GM12864 (cell line): ENCODE data around the gene PHF21A.

Experiments
- DNase-seq: peaks from one replicate; pipeline ENCODE4 v3.0.0-alpha.2; 2011; ENCODE audit warnings: low read depth
- H3K4me3 ChIP-seq: 2 replicates; pipeline ENCODE4 v1.5.1; 2011; ENCODE audit warnings: mild to moderate bottlenecking, low read depth, low read length, control low read depth
- CTCF ChIP-seq: IDR thresholded peaks from 2 replicates; pipeline ENCODE4 v1.5.1; 2011; ENCODE audit warnings: low read depth, mild to moderate bottlenecking, moderate library complexity, low read length, control low read depth, inconsistent platforms; ENCODE audit errors: missing control alignments

Gene PHF21A

GRCh38 chr11:46149342-46149741 is 28.1 kb upstream of the PHF21A start:
- DNase-seq, result no peak
- TF ChIP-seq CTCF, result no peak
- H3K4me3 ChIP-seq, result no peak overlapping the region

- no peak for TF ChIP-seq CTCF
- no peak for DNase-seq
- H3K4me3 ChIP-seq, result no peak overlapping the region
These were observed 23.5 kb upstream of the PHF21A start for GRCh38 chr11:46144741-46145140.

- no peak for TF ChIP-seq CTCF
- H3K4me3 ChIP-seq, result no peak overlapping the region
- DNase-seq, result no peak
These were observed 22.0 kb upstream of the PHF21A start for GRCh38 chr11:46143049-46143806.

GRCh38 chr11:46142561-46142960 is 21.3 kb upstream of the PHF21A start:
- TF ChIP-seq CTCF, result no peak
- no peak overlapping the region for H3K4me3 ChIP-seq
- DNase-seq, result no peak

GRCh38 chr11:46141597-46141996 is 20.3 kb upstream of the PHF21A start:
- no peak for TF ChIP-seq CTCF
- no peak overlapping the region for H3K4me3 ChIP-seq
- no peak for DNase-seq

- TF ChIP-seq CTCF, result no peak
- DNase-seq, result no peak
- H3K4me3 ChIP-seq, result no peak overlapping the region
These were observed 13.3 kb upstream of the PHF21A start for GRCh38 chr11:46134540-46134939.

- H3K4me3 ChIP-seq, result no peak overlapping the region
- DNase-seq, result no peak
- TF ChIP-seq CTCF, result no peak
These were observed 12.8 kb upstream of the PHF21A start for GRCh38 chr11:46134061-46134460.
